NCI-H2227 (cell line): ENCODE measurements around the gene ROMO1.
"Not testable (repeated sequence)": the region's sequence is repeated elsewhere in the genome, so short reads cannot be mapped to it uniquely, and the experiment has no call there.

Source experiments
- DNase-seq: peaks from one replicate; lab custom pipeline; 2025; ENCODE audit not compliant: unreplicated experiment; lab: John Stamatoyannopoulos, UW

ROMO1 gene

GRCh38 chr20:35710039-35710438 is 10.8 kb downstream of the ROMO1 start:
- DNase-seq = no peak

GRCh38 chr20:35710884-35711587 is 11.8 kb downstream of the ROMO1 start:
- no peak for DNase-seq

- DNase-seq = no peak
These were observed 12.5 kb downstream of the ROMO1 start for GRCh38 chr20:35711588-35712209.

- not testable (repeated sequence) for DNase-seq
These were observed 13.9 kb downstream of the ROMO1 start for GRCh38 chr20:35713120-35713519.

- DNase-seq = no peak
These were observed 14.9 kb downstream of the ROMO1 start for GRCh38 chr20:35714127-35714526.

GRCh38 chr20:35715652-35716051 is 16.4 kb downstream of the ROMO1 start:
- no peak for DNase-seq

GRCh38 chr20:35716330-35716729 is 17.1 kb downstream of the ROMO1 start:
- no peak for DNase-seq

- DNase-seq = not testable (repeated sequence)
These were observed 19.1 kb downstream of the ROMO1 start for GRCh38 chr20:35718321-35718720.

GRCh38 chr20:35718972-35719635 is 19.9 kb downstream of the ROMO1 start:
- DNase-seq = no peak

- no peak for DNase-seq
These were observed 20.5 kb downstream of the ROMO1 start for GRCh38 chr20:35719717-35720116.

- DNase-seq = no peak
These were observed 21.2 kb downstream of the ROMO1 start for GRCh38 chr20:35720165-35721123.

- no peak for DNase-seq
These were observed 22.0 kb downstream of the ROMO1 start for GRCh38 chr20:35721219-35721618.

GRCh38 chr20:35721621-35722020 is 22.4 kb downstream of the ROMO1 start:
- no peak for DNase-seq

- not testable (repeated sequence) for DNase-seq
These were observed 24.1 kb downstream of the ROMO1 start for GRCh38 chr20:35723275-35723639.

- not testable (repeated sequence) for DNase-seq
These were observed 24.6 kb downstream of the ROMO1 start for GRCh38 chr20:35723652-35724320.

- no peak for DNase-seq
These were observed 25.4 kb downstream of the ROMO1 start for GRCh38 chr20:35724321-35725230.

GRCh38 chr20:35726842-35727711 is 27.9 kb downstream of the ROMO1 start:
- DNase-seq = no peak

- DNase-seq = no peak
These were observed 30.1 kb downstream of the ROMO1 start for GRCh38 chr20:35729283-35729807.
